ENCODE measurements around the gene PPP4C.

Gene PPP4C

GRCh38 chr16:30091474-30092372, 15.9 kb downstream of the PPP4C start, which contains the start of gene TBX6:
TBX6 (minus strand) TSS chr16:30091924; CDS start chr16:30091193, 731 bp downstream.
- peak; percentile 67 for TF ChIP-seq POLR2A (IDR thresholded peaks at IDR 0.05; ENCODE audit: low read length)
- TF ChIP-seq GATA1 (IDR thresholded peaks at IDR 0.05; ENCODE audit: low read depth, low read length), result no peak
- peak; percentile 93 to 96 for DNase-seq

- peak; percentile 75 to 82 for DNase-seq
- TF ChIP-seq POLR2A (IDR thresholded peaks at IDR 0.05; ENCODE audit: low read length) (peak; percentile 41), GATA1 (IDR thresholded peaks at IDR 0.05; ENCODE audit: low read depth, low read length) (no peak)
These were observed 16.7 kb downstream of the PPP4C start for GRCh38 chr16:30092373-30093010.

GRCh38 chr16:30094541-30095165, 18.9 kb downstream of the PPP4C start:
- no peak for DNase-seq
- TF ChIP-seq POLR2A (IDR thresholded peaks at IDR 0.05; ENCODE audit: low read length) (no peak), GATA1 (IDR thresholded peaks at IDR 0.05; ENCODE audit: low read depth, low read length) (no peak)

- TF ChIP-seq POLR2A (IDR thresholded peaks at IDR 0.05; ENCODE audit: low read length), result no peak
- no peak for TF ChIP-seq GATA1 (IDR thresholded peaks at IDR 0.05; ENCODE audit: low read depth, low read length)
- no peak for DNase-seq
These were observed 19.6 kb downstream of the PPP4C start for GRCh38 chr16:30095166-30096078.

- DNase-seq, result peak; percentile 93 to 94
- TF ChIP-seq POLR2A (IDR thresholded peaks at IDR 0.05; ENCODE audit: low read length) (peak; percentile 36), GATA1 (IDR thresholded peaks at IDR 0.05; ENCODE audit: low read depth, low read length) (no peak)
These were observed 20.5 kb downstream of the PPP4C start, which contains the start of gene YPEL3 for GRCh38 chr16:30096105-30096861. YPEL3 (minus strand) TSS chr16:30096213; CDS start chr16:30095482, 731 bp downstream.

GRCh38 chr16:30096862-30097563, 21.2 kb downstream of the PPP4C start:
- TF ChIP-seq GATA1 (IDR thresholded peaks at IDR 0.05; ENCODE audit: low read depth, low read length), result no peak
- TF ChIP-seq POLR2A (IDR thresholded peaks at IDR 0.05; ENCODE audit: low read length), result peak; percentile 8
- DNase-seq, result no peak

- DNase-seq, result no peak
- TF ChIP-seq POLR2A (IDR thresholded peaks at IDR 0.05; ENCODE audit: low read length) (no peak), GATA1 (IDR thresholded peaks at IDR 0.05; ENCODE audit: low read depth, low read length) (no peak)
These were observed 28.3 kb downstream of the PPP4C start for GRCh38 chr16:30104090-30104489.

- DNase-seq, result no peak
- TF ChIP-seq GATA1 (IDR thresholded peaks at IDR 0.05; ENCODE audit: low read depth, low read length), result no peak
- TF ChIP-seq POLR2A (IDR thresholded peaks at IDR 0.05; ENCODE audit: low read length), result no peak
These were observed 28.7 kb downstream of the PPP4C start for GRCh38 chr16:30104492-30104891.

- DNase-seq, result no peak
- TF ChIP-seq GATA1 (IDR thresholded peaks at IDR 0.05; ENCODE audit: low read depth, low read length) (no peak), POLR2A (IDR thresholded peaks at IDR 0.05; ENCODE audit: low read length) (no peak)
These were observed 32.5 kb downstream of the PPP4C start for GRCh38 chr16:30108059-30108850.

GRCh38 chr16:30110661-30111060, 34.9 kb downstream of the PPP4C start:
- DNase-seq, result no peak
- TF ChIP-seq POLR2A (IDR thresholded peaks at IDR 0.05; ENCODE audit: low read length), result no peak

All from erythroblast (primary cell).